Right forelimb (tissue), 1 donor: ENCODE results near the gene FSCB.
"Not testable (repeated sequence)": the region's sequence is repeated elsewhere in the genome, so short reads cannot be mapped to it uniquely, and the experiment has no call there.

Experiments
- DNase-seq: peaks from one replicate; pipeline ENCODE4 v3.0.0-alpha.2; 2018

The FSCB gene, protein sequence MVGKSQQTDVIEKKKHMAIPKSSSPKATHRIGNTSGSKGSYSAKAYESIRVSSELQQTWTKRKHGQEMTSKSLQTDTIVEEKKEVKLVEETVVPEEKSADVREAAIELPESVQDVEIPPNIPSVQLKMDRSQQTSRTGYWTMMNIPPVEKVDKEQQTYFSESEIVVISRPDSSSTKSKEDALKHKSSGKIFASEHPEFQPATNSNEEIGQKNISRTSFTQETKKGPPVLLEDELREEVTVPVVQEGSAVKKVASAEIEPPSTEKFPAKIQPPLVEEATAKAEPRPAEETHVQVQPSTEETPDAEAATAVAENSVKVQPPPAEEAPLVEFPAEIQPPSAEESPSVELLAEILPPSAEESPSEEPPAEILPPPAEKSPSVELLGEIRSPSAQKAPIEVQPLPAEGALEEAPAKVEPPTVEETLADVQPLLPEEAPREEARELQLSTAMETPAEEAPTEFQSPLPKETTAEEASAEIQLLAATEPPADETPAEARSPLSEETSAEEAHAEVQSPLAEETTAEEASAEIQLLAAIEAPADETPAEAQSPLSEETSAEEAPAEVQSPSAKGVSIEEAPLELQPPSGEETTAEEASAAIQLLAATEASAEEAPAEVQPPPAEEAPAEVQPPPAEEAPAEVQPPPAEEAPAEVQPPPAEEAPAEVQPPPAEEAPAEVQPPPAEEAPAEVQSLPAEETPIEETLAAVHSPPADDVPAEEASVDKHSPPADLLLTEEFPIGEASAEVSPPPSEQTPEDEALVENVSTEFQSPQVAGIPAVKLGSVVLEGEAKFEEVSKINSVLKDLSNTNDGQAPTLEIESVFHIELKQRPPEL

DNA sequence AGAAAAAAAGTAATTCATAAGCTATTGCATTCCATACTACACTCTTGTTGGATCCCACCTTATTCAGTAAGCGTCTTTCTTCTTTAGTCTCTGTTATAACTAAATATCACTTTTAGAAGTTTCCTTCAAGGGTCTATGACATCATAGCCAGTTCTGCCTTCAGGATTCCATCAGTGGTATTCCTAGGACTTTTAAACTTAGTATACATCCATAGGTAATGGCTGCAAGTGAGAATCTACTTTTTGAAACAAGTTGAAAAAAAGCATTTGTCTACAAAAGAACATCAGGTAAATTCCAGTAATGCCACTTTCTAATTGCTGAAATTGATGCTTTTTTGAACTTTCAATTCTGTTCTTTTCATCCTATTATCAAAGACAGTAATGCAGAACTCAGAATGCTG lies at the start of gene FSCB:
TSS of gene FSCB (minus strand) at position 101 of the 400 bp plus-strand sequence. CDS start 296 bp downstream, outside the sequence.
- DNase-seq: no peak

DNA sequence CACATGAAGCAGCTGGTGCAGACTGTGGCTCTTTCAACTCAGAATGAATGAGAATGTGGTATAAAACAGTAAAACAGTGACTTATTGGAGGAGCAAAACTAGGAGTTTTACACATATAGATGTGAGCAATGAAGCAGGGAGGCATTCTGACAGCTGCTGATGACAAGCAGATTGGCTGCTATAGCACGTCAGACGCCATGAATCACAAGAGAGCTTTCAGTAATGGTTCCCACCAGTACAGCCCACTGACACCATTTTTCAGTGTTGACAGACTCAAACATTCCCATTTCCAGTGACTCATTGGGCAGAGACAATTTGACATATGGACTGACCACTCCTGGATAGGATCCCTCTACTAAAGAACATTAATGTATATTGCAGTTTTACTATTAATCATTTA lies 24.6 kb upstream of the FSCB start:
- no peak for DNase-seq

DNA sequence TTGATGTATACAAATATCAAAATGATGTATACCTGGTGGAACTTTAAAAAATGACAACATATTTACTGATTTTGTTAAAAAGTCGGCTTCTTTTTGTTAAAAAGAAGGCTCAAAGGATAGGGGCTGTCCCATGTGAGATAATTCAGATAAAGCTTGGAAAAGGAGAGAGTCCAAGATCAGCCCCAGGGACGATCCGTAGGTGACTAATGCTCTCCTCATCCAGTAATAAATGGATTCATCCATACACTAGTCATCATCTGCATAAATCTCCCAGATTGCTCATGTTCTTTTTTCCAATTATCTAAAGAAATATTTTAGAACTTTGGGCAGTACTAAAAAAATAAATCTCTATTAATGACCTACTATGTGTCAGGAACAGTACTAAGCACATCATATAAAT lies 23.4 kb upstream of the FSCB start:
- no peak for DNase-seq

DNA sequence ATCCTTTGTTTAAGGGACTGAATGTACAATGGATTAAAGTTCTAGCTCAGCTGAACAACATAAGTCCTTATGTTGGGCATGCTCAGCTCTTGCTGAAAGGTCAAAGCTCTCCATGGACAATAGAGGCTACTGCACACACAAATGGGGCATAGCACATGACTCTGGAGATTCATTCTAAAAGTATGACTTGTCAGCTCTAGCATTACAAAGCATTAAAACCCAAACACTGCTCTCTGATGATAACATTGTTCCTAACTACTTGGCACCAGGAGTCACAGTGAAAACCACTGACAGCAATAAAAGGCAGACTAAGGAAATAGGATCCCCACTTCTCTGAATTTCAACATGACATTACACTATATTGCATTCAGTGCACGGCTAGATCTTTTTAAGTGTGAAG lies 21.9 kb upstream of the FSCB start:
- DNase-seq: no peak

DNA sequence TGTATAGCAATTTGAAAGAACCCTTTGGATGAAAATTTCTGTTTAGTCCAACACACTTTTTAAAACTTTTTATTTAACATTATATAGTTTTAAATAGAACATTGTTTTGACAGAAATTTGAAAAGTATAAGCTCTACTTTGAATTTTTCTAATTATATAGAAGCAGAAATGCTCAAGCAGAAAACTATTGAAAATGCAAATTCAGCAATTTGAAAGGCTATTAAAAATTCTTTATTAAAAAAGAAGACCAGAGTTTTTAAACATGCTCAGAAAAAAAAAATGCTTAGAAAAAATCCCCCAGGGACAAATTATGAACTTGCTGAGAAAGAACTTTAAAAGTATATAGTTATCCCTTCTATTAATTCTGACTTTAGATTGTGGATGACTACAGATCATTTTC lies 21.1 kb upstream of the FSCB start:
- no peak for DNase-seq

DNA sequence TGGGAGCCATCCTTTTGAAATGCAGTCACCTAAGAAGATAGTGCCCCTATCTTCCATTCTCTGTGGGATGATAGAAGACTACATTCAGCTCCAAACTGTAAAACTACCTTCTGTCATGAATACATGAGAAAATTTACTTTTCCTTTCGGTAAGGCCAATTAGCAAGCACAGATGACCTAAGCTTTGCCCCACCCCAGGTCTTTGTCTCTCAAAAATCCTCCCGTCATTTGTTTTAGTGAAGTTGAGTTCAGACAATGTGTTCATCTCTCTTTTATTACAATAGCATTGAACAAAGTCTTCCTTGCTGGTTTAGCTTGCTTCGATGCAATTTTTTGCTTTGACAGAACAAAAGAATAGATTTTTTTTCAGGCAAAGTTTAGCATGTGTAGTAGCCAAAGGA lies 18.2 kb upstream of the FSCB start:
- no peak for DNase-seq

DNA sequence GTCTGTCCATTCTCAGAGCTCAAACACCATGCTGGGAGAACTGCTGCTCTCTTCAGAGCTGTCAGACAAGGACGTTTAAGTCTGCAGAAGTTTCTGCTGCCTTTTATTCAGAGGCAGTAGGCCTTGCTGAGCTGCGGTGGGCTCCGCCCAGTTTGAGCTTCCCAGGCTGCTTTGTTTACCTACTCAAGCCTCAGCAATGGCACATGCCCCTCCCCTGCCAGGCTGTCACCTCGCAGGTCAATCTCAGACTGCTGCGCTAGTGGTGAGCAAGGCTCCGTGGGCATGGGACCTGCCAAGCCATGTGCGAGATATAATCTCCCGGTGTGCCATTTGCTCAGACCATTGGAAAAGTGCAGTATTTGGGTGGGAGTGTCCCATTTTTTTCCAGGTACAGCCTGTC lies 8.6 kb upstream of the FSCB start:
- DNase-seq: not testable (repeated sequence)

DNA sequence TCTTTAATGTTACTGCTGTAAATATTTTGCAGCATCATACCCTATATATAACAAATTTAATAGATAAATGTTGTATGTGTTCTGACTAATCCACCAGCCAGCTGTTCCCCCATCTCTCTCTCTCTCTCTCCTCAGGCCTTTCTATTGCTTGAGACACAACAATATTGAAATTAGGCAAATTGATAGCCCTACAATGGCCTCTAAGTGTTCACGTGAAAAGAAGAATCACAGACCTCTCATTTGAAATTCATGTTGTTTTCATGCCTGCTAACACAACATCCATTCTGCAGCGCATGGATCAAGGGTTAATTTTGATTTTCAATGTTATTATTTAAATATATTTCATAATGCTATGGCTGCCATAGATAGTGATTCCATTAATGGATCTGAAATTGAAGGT lies 1.8 kb upstream of the FSCB start:
- DNase-seq: no peak

DNA sequence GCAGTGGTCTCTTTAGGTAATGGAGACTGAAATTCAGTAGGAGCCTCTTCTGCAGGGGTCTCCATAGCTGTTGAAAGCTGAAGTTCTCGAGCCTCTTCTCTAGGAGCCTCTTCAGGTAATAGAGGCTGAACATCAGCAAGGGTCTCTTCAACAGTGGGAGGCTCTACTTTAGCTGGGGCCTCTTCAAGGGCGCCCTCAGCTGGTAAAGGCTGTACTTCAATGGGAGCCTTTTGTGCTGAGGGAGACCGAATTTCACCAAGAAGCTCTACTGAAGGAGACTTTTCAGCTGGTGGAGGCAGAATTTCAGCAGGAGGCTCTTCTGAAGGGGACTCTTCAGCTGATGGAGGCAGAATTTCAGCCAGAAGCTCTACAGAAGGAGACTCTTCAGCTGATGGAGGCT lies 1.5 kb downstream of the FSCB start:
- DNase-seq: no peak

DNA sequence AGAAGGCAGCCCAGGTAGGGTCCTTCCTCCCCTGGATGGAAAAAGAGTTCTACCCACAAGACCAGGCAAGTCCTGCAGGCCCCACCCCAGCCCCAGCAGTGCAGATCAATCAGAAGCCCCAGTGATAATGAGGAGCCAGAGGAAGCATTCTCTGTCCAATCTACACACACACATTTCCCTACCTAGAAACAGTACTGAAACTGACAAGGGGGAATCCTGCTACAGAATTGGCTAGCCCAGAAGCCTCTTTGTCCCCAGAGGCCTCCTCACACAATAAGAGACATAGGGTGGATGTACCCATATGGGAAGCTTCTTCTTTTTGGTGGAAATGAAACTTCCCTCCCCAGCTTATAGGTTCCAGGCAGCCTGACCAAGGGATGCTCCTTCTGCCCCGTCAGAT lies 9.9 kb downstream of the FSCB start:
- DNase-seq: no peak

DNA sequence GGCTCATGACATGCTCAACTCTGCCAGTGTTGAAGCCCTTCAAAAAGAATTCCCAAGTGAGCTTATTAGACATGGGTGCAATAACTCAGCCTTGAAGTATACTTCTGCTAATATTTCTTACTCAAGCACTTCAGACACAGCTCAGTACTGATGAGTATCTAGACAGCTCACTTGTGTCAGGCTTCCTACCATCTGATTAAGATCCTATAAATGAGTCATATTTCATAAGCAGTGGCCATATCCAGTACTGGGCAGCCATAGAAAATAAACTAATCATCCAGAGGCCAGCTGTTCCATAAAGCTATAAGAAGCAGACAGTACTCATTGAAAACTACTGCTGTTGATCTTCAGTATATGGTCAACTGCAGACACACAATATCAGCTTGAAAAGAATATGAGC lies 12.9 kb downstream of the FSCB start:
- DNase-seq: no peak

DNA sequence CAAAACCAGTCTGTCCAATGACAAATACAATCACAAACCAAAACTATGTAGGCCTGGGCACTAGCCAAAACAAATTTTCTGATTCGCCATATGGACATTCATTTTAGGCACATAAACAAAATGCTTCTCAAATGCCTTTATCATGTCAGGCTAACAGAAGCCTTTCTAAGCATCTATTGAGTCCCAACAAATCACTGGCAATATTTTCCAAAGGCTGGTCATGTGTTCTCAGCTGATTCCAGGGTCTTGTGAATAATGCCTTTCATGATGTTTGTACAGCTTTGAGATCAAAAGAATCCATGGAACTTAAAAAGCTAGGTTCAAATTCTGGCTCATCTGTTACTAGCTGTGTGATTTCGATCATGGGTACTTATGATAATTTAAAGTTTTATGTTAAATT lies 16.1 kb downstream of the FSCB start:
- no peak for DNase-seq

DNA sequence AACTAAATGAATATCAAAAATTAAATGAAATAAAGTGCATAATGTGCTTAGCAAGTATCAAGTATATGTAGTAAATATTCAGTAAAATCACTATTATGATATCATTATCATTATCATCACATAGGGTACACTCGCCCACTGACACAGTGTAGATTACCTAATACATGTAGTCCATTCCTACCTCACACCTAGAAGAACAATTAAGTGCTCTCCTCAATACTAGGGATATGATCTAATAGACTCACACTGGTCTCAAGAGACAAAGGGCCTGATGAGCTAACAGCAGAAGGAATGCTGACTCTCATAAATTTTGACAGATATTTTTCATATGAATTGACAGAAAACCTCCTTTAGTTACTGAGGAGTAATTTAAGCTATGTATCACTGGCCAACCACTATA lies 29.1 kb downstream of the FSCB start:
- DNase-seq: no peak

DNA sequence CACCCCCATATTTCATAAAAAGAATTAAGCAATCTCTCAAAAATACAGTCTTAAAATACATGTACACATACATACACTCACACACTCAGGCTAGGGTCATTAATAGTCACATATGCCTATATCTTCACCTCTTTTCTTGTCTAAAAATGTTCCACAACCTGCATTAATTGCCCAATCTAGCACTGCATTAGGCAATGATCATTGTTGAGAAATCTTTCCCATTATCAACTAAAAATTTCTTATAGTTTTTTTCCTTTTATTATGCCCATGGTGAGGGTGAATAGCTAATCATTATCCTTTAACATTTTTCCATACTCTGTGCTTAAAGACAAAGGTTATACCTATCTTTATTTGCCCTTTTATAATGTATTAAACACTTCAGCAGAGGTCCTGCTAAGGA lies 38.3 kb downstream of the FSCB start:
- no peak for DNase-seq

DNA sequence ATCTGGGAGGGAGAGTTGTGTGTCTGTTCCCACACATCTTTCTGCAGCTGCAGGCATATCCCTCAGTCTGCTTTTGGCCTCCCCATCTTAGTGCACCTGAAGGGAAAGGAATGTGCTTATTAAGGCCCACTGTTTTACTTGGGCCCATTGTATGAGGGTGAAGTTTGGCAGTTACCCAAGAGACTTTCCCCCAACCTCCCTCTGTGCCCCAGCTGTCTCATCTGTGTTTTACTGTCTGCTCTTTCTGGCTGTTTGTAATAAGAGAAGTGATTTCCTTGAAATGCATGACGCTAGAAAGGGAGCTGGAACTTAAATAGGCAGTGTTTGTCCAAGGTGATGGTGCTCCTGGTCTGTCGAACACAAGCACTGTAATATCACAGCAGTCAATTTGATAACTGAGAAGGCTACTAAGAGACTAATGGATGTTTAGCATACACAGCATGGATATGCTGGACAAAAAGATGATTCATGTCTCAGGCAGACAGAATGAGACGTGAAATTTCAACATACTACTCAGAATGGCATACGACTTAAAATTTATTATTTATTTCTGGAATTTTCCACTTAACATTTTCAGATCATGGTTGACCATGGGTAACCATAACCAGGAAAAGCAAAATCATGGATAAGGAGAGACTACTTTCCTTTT lies 43.6 kb downstream of the FSCB start:
- DNase-seq: no peak

DNA sequence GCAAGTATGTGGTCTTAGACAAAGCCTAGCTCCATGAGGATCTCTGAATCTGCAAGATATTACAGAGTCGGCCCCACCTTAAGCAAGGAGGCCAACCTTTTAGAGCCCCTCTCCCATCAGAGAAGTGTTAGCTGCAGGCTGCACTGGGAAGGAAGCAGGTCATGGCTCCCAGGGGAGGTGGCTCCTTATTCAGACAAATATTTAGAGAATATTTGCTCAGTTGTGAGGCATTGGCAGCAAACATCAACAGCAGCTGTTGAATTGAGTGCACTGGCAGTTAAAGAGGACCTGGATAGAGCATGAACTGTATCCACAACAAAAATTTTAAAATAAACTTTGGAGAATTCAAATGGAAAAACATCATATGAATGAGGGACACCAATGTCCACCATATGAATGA lies 44.7 kb downstream of the FSCB start:
- no peak for DNase-seq

DNA sequence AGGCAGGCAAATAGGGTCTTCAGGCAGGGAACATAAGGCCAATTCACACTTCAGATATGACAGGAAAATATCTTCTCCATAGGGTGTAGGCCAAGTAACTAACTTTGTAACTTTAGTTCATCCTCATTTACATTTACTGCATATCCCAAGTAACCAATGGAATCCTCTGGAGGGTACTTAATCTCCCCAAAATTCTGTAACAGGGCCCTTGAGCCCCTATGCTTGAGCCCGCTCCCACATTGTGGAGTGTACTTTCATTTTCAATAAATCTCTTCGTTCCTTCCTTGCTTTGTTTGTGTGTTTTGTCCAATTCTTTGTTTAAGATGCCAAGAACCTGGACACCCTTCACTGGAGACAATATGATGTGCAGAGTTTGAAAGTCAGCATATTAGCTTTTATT lies 45.3 kb downstream of the FSCB start:
- no peak for DNase-seq
